GM12878 (cell line): ENCODE measurements around the gene C21orf58. TPM values are rescaled to one million over a fixed set of nuclear protein-coding genes. Genes with fewer than 3 reads are reported as not detected.

ENCODE experiments used
- CEBPB ChIP-seq, 2 experiments: fragments of 150-350 bp in 1 of 2; IDR thresholded peaks; 2 replicates each; pipeline ENCODE4 v1.6.1; 2012 to 2014; ENCODE audit warnings: low read depth in 2 of 2, low read length in 2 of 2, borderline replicate concordance in 1 of 2, inconsistent platforms in 1 of 2
- CHD2 ChIP-seq: IDR thresholded peaks from 2 replicates; pipeline ENCODE4 v1.6.1; 2011; ENCODE audit warnings: low read depth, low read length, improper control_type of control experiment, borderline replicate concordance
- CREM ChIP-seq: IDR thresholded peaks from 2 replicates; pipeline ENCODE4 v1.6.1; 2014; ENCODE audit warnings: antibody characterized with exemption, low read depth
- EED ChIP-seq: sonication (generic); IDR thresholded peaks from 2 replicates; pipeline ENCODE4 v1.6.1; 2016; ENCODE audit warnings: antibody characterized with exemption, low read depth
- EP300 ChIP-seq, 2 experiments: fragments of 150-350 bp in 1 of 2; IDR thresholded peaks; 2 replicates each; pipeline ENCODE4 v1.6.1; 2011 to 2012; ENCODE audit warnings: low read depth in 2 of 2, low read length in 2 of 2, borderline replicate concordance in 1 of 2, improper control_type of control experiment in 1 of 2, inconsistent platforms in 1 of 2; ENCODE audit not compliant: control insufficient read depth in 1 of 2
- ETV6 ChIP-seq, 2 experiments: fragments of 450-650 bp in 1 of 2; IDR thresholded peaks in 1 of 2; conservative IDR thresholded peaks in 1 of 2; 2 replicates each; pipeline ENCODE4 v1.6.1; 2014; ENCODE audit warnings: antibody characterized with exemption in 1 of 2, borderline replicate concordance in 1 of 2, low read depth in 1 of 2, mild to moderate bottlenecking in 1 of 2, moderate library complexity in 1 of 2
- HDAC6 ChIP-seq: fragments of 200-600 bp; sonication (generic); IDR thresholded peaks from one replicate; pipeline ENCODE4 v1.8.0; 2017; ENCODE audit warnings: antibody characterized with exemption; ENCODE audit not compliant: unreplicated experiment
- KLF5 ChIP-seq: fragments of 450-650 bp; IDR thresholded peaks from 2 replicates; pipeline ENCODE4 v1.6.1; 2014; ENCODE audit warnings: mild to moderate bottlenecking; ENCODE audit not compliant: partially characterized antibody
- MEF2A ChIP-seq: IDR thresholded peaks from 2 replicates; pipeline ENCODE4 v1.6.1; 2011; ENCODE audit warnings: low read depth, mild to moderate bottlenecking, low read length, moderate library complexity; ENCODE audit not compliant: insufficient read depth
- MTA2 ChIP-seq: fragments of 450-650 bp; IDR thresholded peaks from 2 replicates; pipeline ENCODE4 v1.6.1; 2016; ENCODE audit warnings: low read depth, mild to moderate bottlenecking, moderate library complexity
- NFYA ChIP-seq: IDR thresholded peaks from 2 replicates; pipeline ENCODE4 v1.6.1; 2011; ENCODE audit warnings: low read depth, mild to moderate bottlenecking, low read length, improper control_type of control experiment, borderline replicate concordance
- NR2C2 ChIP-seq: IDR thresholded peaks from 2 replicates; pipeline ENCODE4 v1.6.1; 2011; ENCODE audit warnings: borderline replicate concordance, low read depth; ENCODE audit not compliant: control insufficient read depth, insufficient read length
- NRF1 ChIP-seq: conservative IDR thresholded peaks from 2 replicates; pipeline ENCODE4 v1.6.1; 2011; ENCODE audit warnings: mild to moderate bottlenecking, low read depth, low read length, improper control_type of control experiment
- POU2F2 ChIP-seq: IDR thresholded peaks from 3 replicates; pipeline ENCODE4 v1.6.1; 2011; ENCODE audit warnings: low read depth, mild to moderate bottlenecking, low read length, borderline replicate concordance
- RCOR1 ChIP-seq: conservative IDR thresholded peaks from 2 replicates; pipeline ENCODE4 v1.6.1; 2012; ENCODE audit warnings: low read depth, low read length, improper control_type of control experiment
- SMAD1 ChIP-seq: fragments of 450-650 bp; IDR thresholded peaks from 2 replicates; pipeline ENCODE4 v1.6.1; 2018; ENCODE audit warnings: mild to moderate bottlenecking, low read depth; ENCODE audit not compliant: partially characterized antibody
- SMAD5 ChIP-seq: IDR thresholded peaks from 2 replicates; pipeline ENCODE4 v1.6.1; 2016; ENCODE audit warnings: antibody characterized with exemption, low read depth
- SREBF1 ChIP-seq: IDR thresholded peaks from 2 replicates; pipeline ENCODE4 v1.6.1; 2012; ENCODE audit warnings: mild to moderate bottlenecking, low read length
- SUPT20H ChIP-seq: IDR thresholded peaks from 2 replicates; pipeline ENCODE4 v1.6.1; 2011; ENCODE audit warnings: low read depth, mild to moderate bottlenecking, low read length, moderate library complexity, borderline replicate concordance; ENCODE audit not compliant: control insufficient read depth
- YBX1 ChIP-seq: fragments of 450-650 bp; IDR thresholded peaks from 2 replicates; pipeline ENCODE4 v1.6.1; 2016; ENCODE audit warnings: antibody characterized with exemption
- ZNF217 ChIP-seq: fragments of 450-650 bp; IDR thresholded peaks from 2 replicates; pipeline ENCODE4 v1.6.1; 2017; ENCODE audit warnings: antibody characterized with exemption, mild to moderate bottlenecking
- polyA plus RNA-seq, 11 experiments: library from polyadenylated mRNA; depleted of rRNA in 4 of 11; unstranded in 6 of 11; stranded (reverse) in 5 of 11; fragments of >200 nt; fragmentation: Nextera tagmentation in 4 of 11; fragmentation: Illumina TruSeq in 1 of 11; extraction: Ambion mirVana in 4 of 11; extraction: Trizol in 1 of 11; gene quantifications; 1 replicate in 1 of 11; 2 replicates in 10 of 11; pipeline versions ENCODE4 v1.2.1 to v1.2.3, GENCODE V29; 2011 to 2016; ENCODE audit warnings: inconsistent platforms in 2 of 11, missing spikeins in 2 of 11, low read depth in 1 of 11
- total RNA-seq, 4 experiments: library from RNA; depleted of rRNA in 3 of 4; stranded (reverse); fragments of >200 nt in 3 of 4; fragmentation: Illumina TruSeq in 1 of 4; extraction: Trizol in 1 of 4; gene quantifications; 2 replicates each; pipeline versions ENCODE4 v1.2.1 to v1.2.3, GENCODE V29; 2013 to 2021
- TF ChIP-seq, protein P1 (sequence below): IDR thresholded peaks from 2 replicates; pipeline ENCODE4 v1.6.1; 2012; ENCODE audit warnings: low read length, inconsistent platforms
- TF ChIP-seq, protein P2 (sequence below): fragments of 150-350 bp; IDR thresholded peaks from 2 replicates; pipeline ENCODE4 v1.6.1; 2016; ENCODE audit warnings: low read depth, low read length
- TF ChIP-seq, protein P3 (sequence below): IDR thresholded peaks from 2 replicates; pipeline ENCODE4 v1.6.1; 2011; ENCODE audit warnings: borderline replicate concordance, low read depth, mild to moderate bottlenecking, moderate library complexity, mixed read lengths, low read length; ENCODE audit not compliant: insufficient read depth; ENCODE audit errors: extremely low read length

C21orf58 gene
- total and polyA plus RNA-seq, 10 of the 15 experiments (the other 5 are each of a cell fraction or from before 2014, with no cell fraction given): 1.1 to 22.3 (median 11.8) TPM

DNA sequence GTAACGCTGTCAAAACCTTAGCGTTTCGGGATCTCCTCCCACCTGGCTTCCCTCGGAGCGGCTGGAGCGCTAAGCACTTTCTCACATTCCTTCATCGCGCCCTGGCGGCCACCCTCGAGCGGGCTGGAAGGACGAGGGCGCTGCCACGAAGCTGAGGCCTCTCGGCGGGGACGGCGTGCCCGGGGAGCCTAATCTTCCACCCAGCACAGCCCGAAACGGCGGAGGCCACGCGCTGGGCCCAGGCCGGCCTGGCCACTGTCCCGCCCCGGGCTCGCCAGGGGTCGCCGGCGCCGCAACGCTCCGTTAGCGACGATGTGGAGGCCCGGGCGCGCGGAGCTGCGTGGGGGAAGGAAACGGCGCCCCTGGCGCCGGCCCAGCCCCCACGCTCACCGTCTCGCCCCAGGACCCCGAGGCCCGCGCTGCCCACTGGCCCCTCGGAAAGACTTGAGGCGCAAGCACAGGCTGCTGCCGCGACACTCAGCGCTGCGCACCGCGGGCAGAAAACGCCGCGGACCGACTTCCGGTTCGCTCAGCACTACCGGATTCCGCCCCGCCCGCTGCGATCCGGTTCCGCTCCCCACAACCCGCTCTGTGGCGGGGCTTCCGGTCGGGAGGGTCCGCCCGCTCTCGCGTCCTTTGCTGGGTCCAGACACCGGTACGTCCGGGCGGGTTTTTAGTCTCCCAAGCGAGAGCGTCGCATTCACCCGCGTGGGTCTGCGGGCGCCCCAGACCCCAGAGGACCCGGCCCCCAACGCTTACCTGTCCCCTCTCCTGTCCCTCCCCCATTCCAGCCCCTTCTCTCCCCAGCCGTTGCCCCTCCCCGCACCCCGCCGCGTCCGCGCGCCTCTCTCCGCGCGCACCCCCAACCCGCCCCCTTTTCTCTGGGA, 37.7 kb downstream of the C21orf58 start, which contains the start of gene YBEY (continued):
- TF ChIP-seq EP300 (IDR thresholded peaks at IDR 0.05; ENCODE audit: borderline replicate concordance in 1 of 2, control insufficient read depth in 1 of 2, low read depth in 2 of 2, low read length in 2 of 2) (no peak), HDAC6 (peak; percentile 29), CEBPB (IDR thresholded peaks at IDR 0.05; ENCODE audit: borderline replicate concordance in 1 of 2, low read depth in 2 of 2, low read length in 2 of 2) (no peak), MTA2 (peak; percentile 27; the same call in 1 of the 2 replicates), POU2F2 (peak; percentile 86), ZNF217 (peak; percentile 86; the same call in 1 of the 2 replicates), SMAD1 (no peak), NFYA (no peak), SMAD5 (peak; percentile 62; the same call in 1 of the 2 replicates), SREBF1 (no peak), YBX1 (no peak), CHD2 (peak; percentile 94), EED (no peak), MEF2A (no peak), NRF1 (no peak), RCOR1 (peak; percentile 74; the same call in 1 of the 2 replicates), SUPT20H (no peak), KLF5 (peak; percentile 79), CREM (peak; percentile 61), ETV6 (conservative IDR thresholded peaks at IDR 0.05 in 1 of 2, IDR thresholded peaks at IDR 0.05 in 1 of 2; ENCODE audit: borderline replicate concordance in 1 of 2, low read depth in 1 of 2) (peak in 1 of 2 experiments; percentile 10; a peak in 1 of 4 replicates), NR2C2 (no peak)
- TF ChIP-seq, protein P1, sequence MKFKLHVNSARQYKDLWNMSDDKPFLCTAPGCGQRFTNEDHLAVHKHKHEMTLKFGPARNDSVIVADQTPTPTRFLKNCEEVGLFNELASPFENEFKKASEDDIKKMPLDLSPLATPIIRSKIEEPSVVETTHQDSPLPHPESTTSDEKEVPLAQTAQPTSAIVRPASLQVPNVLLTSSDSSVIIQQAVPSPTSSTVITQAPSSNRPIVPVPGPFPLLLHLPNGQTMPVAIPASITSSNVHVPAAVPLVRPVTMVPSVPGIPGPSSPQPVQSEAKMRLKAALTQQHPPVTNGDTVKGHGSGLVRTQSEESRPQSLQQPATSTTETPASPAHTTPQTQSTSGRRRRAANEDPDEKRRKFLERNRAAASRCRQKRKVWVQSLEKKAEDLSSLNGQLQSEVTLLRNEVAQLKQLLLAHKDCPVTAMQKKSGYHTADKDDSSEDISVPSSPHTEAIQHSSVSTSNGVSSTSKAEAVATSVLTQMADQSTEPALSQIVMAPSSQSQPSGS: no peak
- TF ChIP-seq, protein P2, sequence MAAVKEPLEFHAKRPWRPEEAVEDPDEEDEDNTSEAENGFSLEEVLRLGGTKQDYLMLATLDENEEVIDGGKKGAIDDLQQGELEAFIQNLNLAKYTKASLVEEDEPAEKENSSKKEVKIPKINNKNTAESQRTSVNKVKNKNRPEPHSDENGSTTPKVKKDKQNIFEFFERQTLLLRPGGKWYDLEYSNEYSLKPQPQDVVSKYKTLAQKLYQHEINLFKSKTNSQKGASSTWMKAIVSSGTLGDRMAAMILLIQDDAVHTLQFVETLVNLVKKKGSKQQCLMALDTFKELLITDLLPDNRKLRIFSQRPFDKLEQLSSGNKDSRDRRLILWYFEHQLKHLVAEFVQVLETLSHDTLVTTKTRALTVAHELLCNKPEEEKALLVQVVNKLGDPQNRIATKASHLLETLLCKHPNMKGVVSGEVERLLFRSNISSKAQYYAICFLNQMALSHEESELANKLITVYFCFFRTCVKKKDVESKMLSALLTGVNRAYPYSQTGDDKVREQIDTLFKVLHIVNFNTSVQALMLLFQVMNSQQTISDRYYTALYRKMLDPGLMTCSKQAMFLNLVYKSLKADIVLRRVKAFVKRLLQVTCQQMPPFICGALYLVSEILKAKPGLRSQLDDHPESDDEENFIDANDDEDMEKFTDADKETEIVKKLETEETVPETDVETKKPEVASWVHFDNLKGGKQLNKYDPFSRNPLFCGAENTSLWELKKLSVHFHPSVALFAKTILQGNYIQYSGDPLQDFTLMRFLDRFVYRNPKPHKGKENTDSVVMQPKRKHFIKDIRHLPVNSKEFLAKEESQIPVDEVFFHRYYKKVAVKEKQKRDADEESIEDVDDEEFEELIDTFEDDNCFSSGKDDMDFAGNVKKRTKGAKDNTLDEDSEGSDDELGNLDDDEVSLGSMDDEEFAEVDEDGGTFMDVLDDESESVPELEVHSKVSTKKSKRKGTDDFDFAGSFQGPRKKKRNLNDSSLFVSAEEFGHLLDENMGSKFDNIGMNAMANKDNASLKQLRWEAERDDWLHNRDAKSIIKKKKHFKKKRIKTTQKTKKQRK: no peak
- TF ChIP-seq, protein P3, sequence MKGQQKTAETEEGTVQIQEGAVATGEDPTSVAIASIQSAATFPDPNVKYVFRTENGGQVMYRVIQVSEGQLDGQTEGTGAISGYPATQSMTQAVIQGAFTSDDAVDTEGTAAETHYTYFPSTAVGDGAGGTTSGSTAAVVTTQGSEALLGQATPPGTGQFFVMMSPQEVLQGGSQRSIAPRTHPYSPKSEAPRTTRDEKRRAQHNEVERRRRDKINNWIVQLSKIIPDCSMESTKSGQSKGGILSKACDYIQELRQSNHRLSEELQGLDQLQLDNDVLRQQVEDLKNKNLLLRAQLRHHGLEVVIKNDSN: no peak
